H1 (cell line): Measurements from ENCODE around the gene BEST2. TPM values are rescaled to one million over a fixed set of nuclear protein-coding genes. Genes with fewer than 3 reads are reported as not detected.
A peak's percentile ranks its signal among the peaks of the same experiment; 100 is the strongest.

Experiments
- microRNA-seq, 2 experiments: library from miRNA; unstranded; fragments of <30 nt; microRNA quantifications; one replicate each; pipeline versions ENCODE4 to v1.2.0, GENCODE V29; 2016 to 2020; ENCODE audit warnings: borderline microRNAs expressed in 2 of 2, borderline number of aligned reads in 2 of 2, borderline replicate concordance in 1 of 2
- polyA plus RNA-seq, 7 experiments: library from polyadenylated mRNA; depleted of rRNA in 3 of 7; stranded (reverse) in 5 of 7; unstranded in 2 of 7; fragments of >200 nt in 5 of 7; fragments of 200-250 nt in 2 of 7; gene quantifications; 1 replicate in 5 of 7; 2 replicates in 1 of 7; 4 replicates in 1 of 7; pipeline versions ENCODE4 v1.2.1 to v1.2.3, GENCODE V29; 2011 to 2013; ENCODE audit warnings: missing spikeins in 2 of 7, mixed read lengths in 2 of 7
- small RNA-seq: library from polyadenylated mRNA; stranded (forward); fragments of <200 nt; extraction: miRNeasy Mini kit (QIAGEN cat#:217004); gene quantifications from one replicate; pipeline ENCODE3, GENCODE V24; 2013; ENCODE audit not compliant: insufficient read depth
- total RNA-seq: library from RNA; stranded (reverse); fragmentation: NEBNext Ultra II Directional; extraction: Animal tissue kit (Norgen Biotek cat#: 25700); gene quantifications from 2 replicates; pipeline ENCODE4 v1.2.1, GENCODE V29; 2021

Gene BEST2
- total and polyA plus RNA-seq, 2 of the 8 experiments (the other 6 are each of a cell fraction or from before 2014, with no cell fraction given) = 4.6 to 7.3 TPM

Small RNA genes lying within 50 kb of the gene (microRNA-seq; reads per million reads assigned to microRNA genes)
- 0 reads per million in 2 experiments for gene MIR5684

Small RNA genes lying within 50 kb of the gene (small RNA-seq; reads per million reads assigned to genes)
- gene MIR5684 (not detected), gene SNORD41 (28.3 reads per million, percentile 94 among the genes with 10 or more reads in this experiment)

Other genes starting within 250 kb of the BEST2 start
- gene ZNF564, start 200.3 kb upstream of the BEST2 start, total RNA-seq = 7.8 and 10.4 TPM in 2 replicates
- gene ZNF564, start 200.3 kb upstream of the BEST2 start, polyA plus RNA-seq (2011; rRNA removed) = 0.89 and 0.91 TPM in 2 replicates
- gene ZNF490, start 141.0 kb upstream of the BEST2 start, total RNA-seq = 9.0 TPM in 2 replicates
- 1.6 and 1.7 TPM in 2 replicates for gene ZNF490, start 141.0 kb upstream of the BEST2 start, polyA plus RNA-seq (2011; rRNA removed)
- 18.6 and 20.1 TPM in 2 replicates for gene ZNF791, start 140.9 kb upstream of the BEST2 start, total RNA-seq
- gene ZNF791, start 140.9 kb upstream of the BEST2 start, polyA plus RNA-seq (2011; rRNA removed) = 3.1 and 4.1 TPM in 2 replicates
- gene MAN2B1, start 85.0 kb upstream of the BEST2 start, total RNA-seq = 71.1 and 76.3 TPM in 2 replicates
- gene MAN2B1, start 85.0 kb upstream of the BEST2 start, polyA plus RNA-seq (2011; rRNA removed) = 55.3 and 73.6 TPM in 2 replicates
- gene WDR83, start 85.0 kb upstream of the BEST2 start, total RNA-seq = 15.3 and 19.6 TPM in 2 replicates
- 12.6 and 24.5 TPM in 2 replicates for gene WDR83, start 85.0 kb upstream of the BEST2 start, polyA plus RNA-seq (2011; rRNA removed)
- gene DHPS, start 69.9 kb upstream of the BEST2 start, total RNA-seq = 86.6 and 88.8 TPM in 2 replicates
- gene DHPS, start 69.9 kb upstream of the BEST2 start, polyA plus RNA-seq (2011; rRNA removed) = 99.6 and 118 TPM in 2 replicates
- not detected in 2 replicates for gene GNG14, start 63.8 kb upstream of the BEST2 start, total RNA-seq
- gene GNG14, start 63.8 kb upstream of the BEST2 start, polyA plus RNA-seq (2011; rRNA removed) = not detected in 2 replicates
- 10.8 and 11.1 TPM in 2 replicates for gene FBXW9, start 55.2 kb upstream of the BEST2 start, total RNA-seq
- 30.1 and 36.4 TPM in 2 replicates for gene FBXW9, start 55.2 kb upstream of the BEST2 start, polyA plus RNA-seq (2011; rRNA removed)
- gene TNPO2, start 27.9 kb upstream of the BEST2 start, total RNA-seq = 110 and 112 TPM in 2 replicates
- gene TNPO2, start 27.9 kb upstream of the BEST2 start, polyA plus RNA-seq (2011; rRNA removed) = 121 and 136 TPM in 2 replicates
- gene TRIR, start 17.1 kb upstream of the BEST2 start, total RNA-seq = 149 and 156 TPM in 2 replicates
- gene TRIR, start 17.1 kb upstream of the BEST2 start, polyA plus RNA-seq (2011; rRNA removed) = 130 and 167 TPM in 2 replicates
- gene GET3, start 14.3 kb upstream of the BEST2 start, total RNA-seq = 105 and 106 TPM in 2 replicates
- 297 and 304 TPM in 2 replicates for gene GET3, start 14.3 kb upstream of the BEST2 start, polyA plus RNA-seq (2011; rRNA removed)
- 59.3 and 63.2 TPM in 2 replicates for gene HOOK2, start 23.8 kb downstream of the BEST2 start, total RNA-seq
- 23.8 and 39.2 TPM in 2 replicates for gene HOOK2, start 23.8 kb downstream of the BEST2 start, polyA plus RNA-seq (2011; rRNA removed)
- gene JUNB, start 39.7 kb downstream of the BEST2 start, total RNA-seq = 7.4 and 8.6 TPM in 2 replicates
- gene JUNB, start 39.7 kb downstream of the BEST2 start, polyA plus RNA-seq (2011; rRNA removed) = 10.0 and 14.1 TPM in 2 replicates
- gene PRDX2, start 50.0 kb downstream of the BEST2 start, total RNA-seq = 380 and 404 TPM in 2 replicates
- 748 and 904 TPM in 2 replicates for gene PRDX2, start 50.0 kb downstream of the BEST2 start, polyA plus RNA-seq (2011; rRNA removed)
- gene THSD8, start 50.3 kb downstream of the BEST2 start, total RNA-seq = 41.3 and 42.3 TPM in 2 replicates
- gene THSD8, start 50.3 kb downstream of the BEST2 start, polyA plus RNA-seq (2011; rRNA removed) = 3.4 and 8.2 TPM in 2 replicates
- 67.5 and 67.9 TPM in 2 replicates for gene RNASEH2A, start 54.8 kb downstream of the BEST2 start, total RNA-seq
- 120 and 141 TPM in 2 replicates for gene RNASEH2A, start 54.8 kb downstream of the BEST2 start, polyA plus RNA-seq (2011; rRNA removed)
- 4.8 and 5.8 TPM in 2 replicates for gene RTBDN, start 82.8 kb downstream of the BEST2 start, total RNA-seq
- 4.0 and 4.4 TPM in 2 replicates for gene RTBDN, start 82.8 kb downstream of the BEST2 start, polyA plus RNA-seq (2011; rRNA removed)
- gene MAST1, start 86.7 kb downstream of the BEST2 start, total RNA-seq = 25.2 and 28.3 TPM in 2 replicates
- gene MAST1, start 86.7 kb downstream of the BEST2 start, polyA plus RNA-seq (2011; rRNA removed) = 15.6 and 27.5 TPM in 2 replicates
- gene DNASE2, start 129.7 kb downstream of the BEST2 start, total RNA-seq = 32.9 and 33.2 TPM in 2 replicates
- gene DNASE2, start 129.7 kb downstream of the BEST2 start, polyA plus RNA-seq (2011; rRNA removed) = 48.2 and 58.2 TPM in 2 replicates
- 0.59 and 0.84 TPM in 2 replicates for gene KLF1, start 135.4 kb downstream of the BEST2 start, total RNA-seq
- gene KLF1, start 135.4 kb downstream of the BEST2 start, polyA plus RNA-seq (2011; rRNA removed) = 0.91 and 1.0 TPM in 2 replicates
- gene GCDH, start 139.4 kb downstream of the BEST2 start, total RNA-seq = 63.8 and 67.3 TPM in 2 replicates
- gene GCDH, start 139.4 kb downstream of the BEST2 start, polyA plus RNA-seq (2011; rRNA removed) = 89.4 and 134 TPM in 2 replicates
- 0.46 and 0.97 TPM in 2 replicates for gene SYCE2, start 167.5 kb downstream of the BEST2 start, total RNA-seq
- 0.69 and 0.71 TPM in 2 replicates for gene SYCE2, start 167.5 kb downstream of the BEST2 start, polyA plus RNA-seq (2011; rRNA removed)
- 103 and 108 TPM in 2 replicates for gene FARSA, start 181.9 kb downstream of the BEST2 start, total RNA-seq
- 61.0 and 100 TPM in 2 replicates for gene FARSA, start 181.9 kb downstream of the BEST2 start, polyA plus RNA-seq (2011; rRNA removed)
- 1,155 and 1,177 TPM in 2 replicates for gene CALR, start 186.8 kb downstream of the BEST2 start, total RNA-seq
- 418 and 591 TPM in 2 replicates for gene CALR, start 186.8 kb downstream of the BEST2 start, polyA plus RNA-seq (2011; rRNA removed)
- 73.3 and 76.1 TPM in 2 replicates for gene RAD23A, start 194.1 kb downstream of the BEST2 start, total RNA-seq
- 40.0 and 80.1 TPM in 2 replicates for gene RAD23A, start 194.1 kb downstream of the BEST2 start, polyA plus RNA-seq (2011; rRNA removed)
- gene GADD45GIP1, start 205.4 kb downstream of the BEST2 start, total RNA-seq = 42.2 and 45.5 TPM in 2 replicates
- gene GADD45GIP1, start 205.4 kb downstream of the BEST2 start, polyA plus RNA-seq (2011; rRNA removed) = 42.6 and 58.5 TPM in 2 replicates
- 0.17 and 0.25 TPM in 2 replicates for gene DAND5, start 217.8 kb downstream of the BEST2 start, total RNA-seq
- gene DAND5, start 217.8 kb downstream of the BEST2 start, polyA plus RNA-seq (2011; rRNA removed) = 0.13 and 0.14 TPM in 2 replicates
- gene NFIX, start 243.7 kb downstream of the BEST2 start, total RNA-seq = 0.20 and 0.27 TPM in 2 replicates
- 0.03 and 0.08 TPM in 2 replicates for gene NFIX, start 243.7 kb downstream of the BEST2 start, polyA plus RNA-seq (2011; rRNA removed)